Lower leg skin (tissue), 4 donors: ENCODE data around the gene RNASEH2C. TPM values are rescaled to one million over a fixed set of nuclear protein-coding genes. Genes with fewer than 3 reads are reported as not detected.

Experiments used
- DNase-seq, 2 donors: peaks; one replicate each; pipeline ENCODE4 v3.0.0-alpha.2; 2019; ENCODE audit warnings: low spot score in 2 of 2
- H3K4me3 ChIP-seq: fragments of 200-600 bp; sonication (generic); 2 replicates; pipeline ENCODE4 v1.5.1; 2017; ENCODE audit warnings: mild to moderate bottlenecking, low read depth; ENCODE audit not compliant: poor library complexity, severe bottlenecking
- CTCF ChIP-seq, 3 donors: fragments of 450-650 bp; IDR thresholded peaks; one replicate each; pipeline ENCODE4 v1.5.1; 2016; ENCODE audit warnings: antibody characterized with exemption in 3 of 3, mild to moderate bottlenecking in 3 of 3, moderate library complexity in 2 of 3
- POLR2A ChIP-seq, 2 donors: fragments of 450-650 bp; IDR thresholded peaks; one replicate each; pipeline ENCODE4 v1.6.1; 2016 to 2017; ENCODE audit warnings: antibody characterized with exemption in 2 of 2, mild to moderate bottlenecking in 1 of 2, moderate library complexity in 1 of 2
- WGBS, 2 donors: methylation state at CpG; one replicate each; pipeline ENCODE4 v1.1.5; 2018; 5-methylcytosine and 5-hydroxymethylcytosine counted together
- intact Hi-C: fragments of 100-400 bp; cut with DNase I; formaldehyde crosslinking; loops from one replicate; pipeline ENCODE4 v1.15.0; 2023; ENCODE audit warnings: low total_unique reads
- total RNA-seq, 4 donors: library from RNA; depleted of rRNA; stranded (reverse); fragments of >200 nt; gene quantifications; one replicate each; pipeline ENCODE4 v1.1.0, GENCODE V29; 2016

RNASEH2C gene
- total RNA-seq, 4 donors from 2014 or later: 29.7 to 73.7 (median 57.4) TPM

- WGBS, 2 donors: 1 to 2% methylated on average over 17 of the region's 17 CpGs
- H3K4me3 ChIP-seq: peak overlapping the region; percentile 54
- DNase-seq: no peak
- no peak for TF ChIP-seq CTCF (IDR thresholded peaks at IDR 0.05)
- TF ChIP-seq POLR2A (IDR thresholded peaks at IDR 0.05): no peak
- intact Hi-C loops: loop anchor here (10.0 kb wide), 1 partner anchor 55 kb away; no protein-coding TSS in a partner anchor
These were observed 757 bp downstream of the RNASEH2C start for GRCh38 chr11:65719871-65720210.

GRCh38 chr11:65718964-65719492 lies 1.6 kb downstream of the RNASEH2C start:
- WGBS, 2 donors: 62 to 73% methylated on average over 7 to 9 of the region's 10 CpGs
- intact Hi-C loops: loop anchor here (10.0 kb wide), 1 partner anchor 56 kb away; no protein-coding TSS in a partner anchor
- TF ChIP-seq CTCF (IDR thresholded peaks at IDR 0.05): no peak
- TF ChIP-seq POLR2A (IDR thresholded peaks at IDR 0.05): no peak
- peak in 1 of 2 donors; percentile 79 for DNase-seq
- H3K4me3 ChIP-seq: no peak overlapping the region

GRCh38 chr11:65718531-65718930 lies 2.1 kb downstream of the RNASEH2C start:
- intact Hi-C loops: loop anchor here (10.0 kb wide), 1 partner anchor 56 kb away; no protein-coding TSS in a partner anchor
- no peak overlapping the region for H3K4me3 ChIP-seq
- TF ChIP-seq POLR2A (IDR thresholded peaks at IDR 0.05): no peak
- 93 to 95% methylated on average over 4 of the region's 4 CpGs for WGBS, 2 donors
- peak in 1 of 2 donors; percentile 72 for DNase-seq

- DNase-seq: peak in 1 of 2 donors; percentile 69
- intact Hi-C loops: loop anchor here (10.0 kb wide), 1 partner anchor 57 kb away; no protein-coding TSS in a partner anchor
- no peak for TF ChIP-seq CTCF (IDR thresholded peaks at IDR 0.05)
- no peak for TF ChIP-seq POLR2A (IDR thresholded peaks at IDR 0.05)
- no peak overlapping the region for H3K4me3 ChIP-seq
- 61 to 69% methylated on average over 6 of the region's 6 CpGs for WGBS, 2 donors
These were observed 2.7 kb downstream of the RNASEH2C start for GRCh38 chr11:65717906-65718305.

GRCh38 chr11:65716774-65717405 lies 3.7 kb downstream of the RNASEH2C start:
- 84 to 89% methylated on average over 12 to 14 of the region's 14 CpGs for WGBS, 2 donors
- H3K4me3 ChIP-seq: no peak overlapping the region
- peak in 1 of 2 donors; percentile 74 for DNase-seq
- intact Hi-C loops: loop anchor here (10.0 kb wide), 1 partner anchor 58 kb away; no protein-coding TSS in a partner anchor
- TF ChIP-seq POLR2A (IDR thresholded peaks at IDR 0.05) (no peak), CTCF (IDR thresholded peaks at IDR 0.05) (no peak)

- no peak overlapping the region for H3K4me3 ChIP-seq
- peak in 1 of 2 donors; percentile 73 for DNase-seq
- WGBS, 2 donors: 76% methylated on average over 7 of the region's 7 CpGs
- no peak for TF ChIP-seq CTCF (IDR thresholded peaks at IDR 0.05)
- TF ChIP-seq POLR2A (IDR thresholded peaks at IDR 0.05): no peak
- intact Hi-C loops: loop anchor here (10.0 kb wide), 1 partner anchor 58 kb away; no protein-coding TSS in a partner anchor
These were observed 4.3 kb downstream of the RNASEH2C start for GRCh38 chr11:65716302-65716701.
